Fibroblast of villous mesenchyme (primary cell): ENCODE data around the gene PKD1. TPM values are rescaled to one million over a fixed set of nuclear protein-coding genes. Genes with fewer than 3 reads are reported as not detected.

Source experiments
- DNase-seq: peaks from one replicate; pipeline ENCODE4 v3.0.0-alpha.2; 2010; ENCODE audit warnings: low read depth
- H3K4me3 ChIP-seq: 2 replicates; pipeline ENCODE4 v1.5.1; 2011; ENCODE audit warnings: low read depth, mild to moderate bottlenecking, low read length
- total RNA-seq: library from RNA; depleted of rRNA; stranded (reverse); fragments of >200 nt; gene quantifications from 2 replicates; pipeline ENCODE4 v1.2.3, GENCODE V29; 2012
- TF ChIP-seq, protein P1 (sequence below): IDR thresholded peaks from 2 replicates; pipeline ENCODE4 v1.5.1; 2012; ENCODE audit warnings: low read depth, mild to moderate bottlenecking, low read length; ENCODE audit not compliant: insufficient read depth

PKD1 gene
- total RNA-seq, 1 donor, result 139 TPM

DNA sequence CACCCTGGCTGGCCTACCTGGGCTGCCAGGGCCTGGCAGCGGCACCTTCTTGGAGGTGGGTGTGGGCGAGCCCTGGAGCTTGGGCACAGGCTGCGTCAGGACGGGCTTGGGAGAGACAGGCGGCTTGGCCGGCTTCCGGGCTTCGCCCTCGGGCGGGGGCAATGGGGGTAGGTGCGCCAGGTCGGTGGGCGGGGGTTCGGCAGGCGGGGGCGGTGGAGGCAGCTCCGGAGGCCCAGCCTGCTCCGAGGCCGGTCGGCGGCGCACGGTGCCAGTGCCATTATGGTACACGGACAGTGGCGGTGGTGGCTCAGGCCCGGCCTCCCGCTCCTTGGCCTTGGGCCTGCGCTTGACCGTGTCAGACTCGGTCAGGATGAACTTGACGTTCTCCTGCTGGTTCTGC is 43.9 kb upstream of the PKD1 start:
- TF ChIP-seq, protein P1, sequence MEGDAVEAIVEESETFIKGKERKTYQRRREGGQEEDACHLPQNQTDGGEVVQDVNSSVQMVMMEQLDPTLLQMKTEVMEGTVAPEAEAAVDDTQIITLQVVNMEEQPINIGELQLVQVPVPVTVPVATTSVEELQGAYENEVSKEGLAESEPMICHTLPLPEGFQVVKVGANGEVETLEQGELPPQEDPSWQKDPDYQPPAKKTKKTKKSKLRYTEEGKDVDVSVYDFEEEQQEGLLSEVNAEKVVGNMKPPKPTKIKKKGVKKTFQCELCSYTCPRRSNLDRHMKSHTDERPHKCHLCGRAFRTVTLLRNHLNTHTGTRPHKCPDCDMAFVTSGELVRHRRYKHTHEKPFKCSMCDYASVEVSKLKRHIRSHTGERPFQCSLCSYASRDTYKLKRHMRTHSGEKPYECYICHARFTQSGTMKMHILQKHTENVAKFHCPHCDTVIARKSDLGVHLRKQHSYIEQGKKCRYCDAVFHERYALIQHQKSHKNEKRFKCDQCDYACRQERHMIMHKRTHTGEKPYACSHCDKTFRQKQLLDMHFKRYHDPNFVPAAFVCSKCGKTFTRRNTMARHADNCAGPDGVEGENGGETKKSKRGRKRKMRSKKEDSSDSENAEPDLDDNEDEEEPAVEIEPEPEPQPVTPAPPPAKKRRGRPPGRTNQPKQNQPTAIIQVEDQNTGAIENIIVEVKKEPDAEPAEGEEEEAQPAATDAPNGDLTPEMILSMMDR, result no peak
- no peak overlapping the region for H3K4me3 ChIP-seq
- no peak for DNase-seq

- TF ChIP-seq, protein P1, result no peak
- no peak for DNase-seq
- H3K4me3 ChIP-seq, result no peak overlapping the region
These were observed 43.4 kb upstream of the PKD1 start for GRCh38 chr16:2179107-2179501.

GRCh38 chr16:2178321-2179106 is 42.8 kb upstream of the PKD1 start:
- TF ChIP-seq, protein P1, result no peak
- H3K4me3 ChIP-seq, result no peak overlapping the region
- DNase-seq, result no peak

GRCh38 chr16:2177561-2177960 is 41.9 kb upstream of the PKD1 start:
- DNase-seq, result no peak
- TF ChIP-seq, protein P1, result no peak
- H3K4me3 ChIP-seq, result no peak overlapping the region

- H3K4me3 ChIP-seq, result no peak overlapping the region
- TF ChIP-seq, protein P1, result no peak
- no peak for DNase-seq
These were observed 41.4 kb upstream of the PKD1 start for GRCh38 chr16:2177101-2177500.

GRCh38 chr16:2176047-2176446 is 40.3 kb upstream of the PKD1 start:
- no peak overlapping the region for H3K4me3 ChIP-seq
- DNase-seq, result no peak
- TF ChIP-seq, protein P1, result no peak

GRCh38 chr16:2175454-2175853 is 39.8 kb upstream of the PKD1 start:
- no peak for DNase-seq
- TF ChIP-seq, protein P1, result no peak
- no peak overlapping the region for H3K4me3 ChIP-seq
